Muscle layer of duodenum (tissue), 2 donors: ENCODE results near the gene CHAF1A.

Experiments used
- H3K27ac ChIP-seq: one replicate; pipeline ENCODE4 v1.7.0; 2013; ENCODE audit warnings: mild to moderate bottlenecking, low read length
- H3K27me3 ChIP-seq: one replicate; pipeline ENCODE4 v1.7.0; 2013; ENCODE audit warnings: low read depth, mild to moderate bottlenecking, control low read depth, low read length
- H3K36me3 ChIP-seq, 2 donors: one replicate each; pipeline ENCODE4 v1.7.0; 2013; ENCODE audit warnings: low read length in 2 of 2, control low read depth in 1 of 2, mild to moderate bottlenecking in 1 of 2; ENCODE audit not compliant: insufficient read depth in 2 of 2, control insufficient read depth in 1 of 2
- H3K4me1 ChIP-seq, 2 donors: one replicate each; pipeline ENCODE4 v1.7.0; 2013; ENCODE audit warnings: low read length in 2 of 2, mild to moderate bottlenecking in 2 of 2, control low read depth in 1 of 2, moderate library complexity in 1 of 2; ENCODE audit not compliant: insufficient read depth in 2 of 2, control insufficient read depth in 1 of 2
- H3K4me3 ChIP-seq, 2 donors: one replicate each; pipeline ENCODE4 v1.7.0; 2013; ENCODE audit warnings: low read length in 2 of 2, low read depth in 1 of 2, mild to moderate bottlenecking in 1 of 2
- H3K9me3 ChIP-seq, 2 donors: one replicate each; pipeline ENCODE4 v1.7.0; 2013; ENCODE audit warnings: low read length in 2 of 2, control low read depth in 1 of 2, mild to moderate bottlenecking in 1 of 2; ENCODE audit not compliant: control insufficient read depth in 1 of 2
- donor health status: healthy.

CHAF1A gene

GRCh38 chr19:4456843-4457653 is 54.6 kb downstream of the CHAF1A start:
- peak overlapping the region; percentile 77 for H3K27ac ChIP-seq
- peaks cover 0 to 26% of the 10 kb centered on the region in 2 donors for H3K4me1 ChIP-seq
- H3K4me3 ChIP-seq: peak overlapping the region; percentile 68 to 74
- no peaks in the 10 kb centered on the region for H3K9me3 ChIP-seq
- peaks cover 10 to 23% of the 10 kb centered on the region in 2 donors for H3K36me3 ChIP-seq
- no peaks in the 10 kb centered on the region for H3K27me3 ChIP-seq

GRCh38 chr19:4457654-4458395 is 55.4 kb downstream of the CHAF1A start, which contains the start of gene UBXN6:
TSS of gene UBXN6 (minus strand) at chr19:4457794. CDS start at chr19:4457697, 97 bp downstream.
- peak within 1 kb of the TSS; percentile 77 for H3K27ac ChIP-seq
- H3K36me3 ChIP-seq: peaks cover 7 to 15% of the 10 kb centered on the region in 2 donors
- H3K4me3 ChIP-seq: peak within 1 kb of the TSS; percentile 68 to 74
- no peaks in the 10 kb centered on the region for H3K9me3 ChIP-seq
- peaks cover 0 to 26% of the 10 kb centered on the region in 2 donors for H3K4me1 ChIP-seq
- H3K27me3 ChIP-seq: no peaks in the 10 kb centered on the region

GRCh38 chr19:4464815-4465581 is 62.6 kb downstream of the CHAF1A start:
- Histone ChIP-seq H3K4me1 (no peaks in the 10 kb centered on the region), H3K27ac (no peak overlapping the region), H3K27me3 (no peaks in the 10 kb centered on the region), H3K9me3 (no peaks in the 10 kb centered on the region), H3K4me3 (no peak overlapping the region), H3K36me3 (no peaks in the 10 kb centered on the region)

- Histone ChIP-seq H3K9me3 (no peaks in the 10 kb centered on the region), H3K4me1 (peaks cover 0 to 3% of the 10 kb centered on the region in 2 donors), H3K27me3 (no peaks in the 10 kb centered on the region), H3K27ac (no peak overlapping the region), H3K4me3 (no peak overlapping the region), H3K36me3 (no peaks in the 10 kb centered on the region)
Observed at GRCh38 chr19:4467835-4468234, 65.4 kb downstream of the CHAF1A start.

GRCh38 chr19:4471403-4472173 is 69.1 kb downstream of the CHAF1A start:
- Histone ChIP-seq H3K27me3 (no peaks in the 10 kb centered on the region), H3K4me3 (peak overlapping the region; percentile 81 to 96), H3K4me1 (peaks cover 0 to 24% of the 10 kb centered on the region in 2 donors), H3K9me3 (no peaks in the 10 kb centered on the region), H3K36me3 (peaks cover 0 to 10% of the 10 kb centered on the region in 2 donors), H3K27ac (peak overlapping the region; percentile 93)

- Histone ChIP-seq H3K27me3 (no peaks in the 10 kb centered on the region), H3K27ac (peak within 1 kb of the TSS; percentile 93), H3K36me3 (peaks cover 0 to 18% of the 10 kb centered on the region in 2 donors), H3K4me1 (peaks cover 0 to 24% of the 10 kb centered on the region in 2 donors), H3K9me3 (no peaks in the 10 kb centered on the region), H3K4me3 (peak within 1 kb of the TSS; percentile 81 to 96)
Observed at GRCh38 chr19:4472174-4472974, 69.9 kb downstream of the CHAF1A start, which contains the start of gene HDGFL2. TSS of gene HDGFL2 (plus strand) at chr19:4472297. CDS start at chr19:4472351, 54 bp downstream.

GRCh38 chr19:4473011-4473762 is 70.7 kb downstream of the CHAF1A start:
- no peak overlapping the region for H3K27ac ChIP-seq
- H3K36me3 ChIP-seq: peaks cover 0 to 23% of the 10 kb centered on the region in 2 donors
- no peaks in the 10 kb centered on the region for H3K9me3 ChIP-seq
- H3K4me1 ChIP-seq: peaks cover 0 to 24% of the 10 kb centered on the region in 2 donors
- peak overlapping the region; percentile 55 to 96 for H3K4me3 ChIP-seq
- H3K27me3 ChIP-seq: no peaks in the 10 kb centered on the region

- peak overlapping the region in 1 of 2 donors; percentile 96 for H3K4me3 ChIP-seq
- peaks cover 0 to 28% of the 10 kb centered on the region in 2 donors for H3K36me3 ChIP-seq
- no peak overlapping the region for H3K27ac ChIP-seq
- H3K9me3 ChIP-seq: no peaks in the 10 kb centered on the region
- H3K27me3 ChIP-seq: no peaks in the 10 kb centered on the region
- H3K4me1 ChIP-seq: peaks cover 0 to 24% of the 10 kb centered on the region in 2 donors
Observed at GRCh38 chr19:4473763-4474513, 71.5 kb downstream of the CHAF1A start.

- H3K27me3 ChIP-seq: no peaks in the 10 kb centered on the region
- peak overlapping the region in 1 of 2 donors; percentile 96 for H3K4me3 ChIP-seq
- no peak overlapping the region for H3K27ac ChIP-seq
- H3K9me3 ChIP-seq: no peaks in the 10 kb centered on the region
- H3K36me3 ChIP-seq: peaks cover 0 to 28% of the 10 kb centered on the region in 2 donors
- peaks cover 0 to 24% of the 10 kb centered on the region in 2 donors for H3K4me1 ChIP-seq
Observed at GRCh38 chr19:4474514-4475022, 72.1 kb downstream of the CHAF1A start.
